Neural progenitor cell (in vitro differentiated cells): ENCODE results near the gene HM13.

Source experiments
- EZH2 ChIP-seq: fragments of 200-600 bp; sonication (generic); IDR thresholded peaks from 2 replicates; pipeline ENCODE4 v1.6.1; 2017; ENCODE audit warnings: antibody characterized with exemption, mild to moderate bottlenecking, moderate library complexity
- EZH2phosphoT487 ChIP-seq: fragments of 200-600 bp; sonication (generic); IDR thresholded peaks from 2 replicates; pipeline ENCODE4 v1.6.1; 2017; ENCODE audit warnings: antibody characterized with exemption
- TF ChIP-seq, protein P1 (sequence below): fragments of 200-600 bp; sonication (generic); IDR thresholded peaks from 2 replicates; pipeline ENCODE4 v1.5.1; 2017; ENCODE audit warnings: antibody characterized with exemption, mild to moderate bottlenecking

DNA sequence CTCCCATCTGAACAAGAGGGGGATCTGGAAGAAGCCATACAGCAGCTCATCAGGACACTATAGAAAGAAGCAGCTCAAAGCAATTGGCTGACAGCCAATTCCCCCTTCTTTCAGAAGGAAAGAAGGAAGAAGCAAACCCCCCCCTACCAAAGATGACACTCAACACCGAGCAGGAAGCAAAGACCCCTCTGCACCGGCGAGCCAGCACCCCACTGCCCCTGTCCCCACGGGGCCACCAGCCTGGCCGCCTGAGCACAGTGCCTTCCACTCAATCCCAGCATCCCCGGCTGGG, 38.0 kb upstream of the HM13 start:
- TF ChIP-seq, protein P1, sequence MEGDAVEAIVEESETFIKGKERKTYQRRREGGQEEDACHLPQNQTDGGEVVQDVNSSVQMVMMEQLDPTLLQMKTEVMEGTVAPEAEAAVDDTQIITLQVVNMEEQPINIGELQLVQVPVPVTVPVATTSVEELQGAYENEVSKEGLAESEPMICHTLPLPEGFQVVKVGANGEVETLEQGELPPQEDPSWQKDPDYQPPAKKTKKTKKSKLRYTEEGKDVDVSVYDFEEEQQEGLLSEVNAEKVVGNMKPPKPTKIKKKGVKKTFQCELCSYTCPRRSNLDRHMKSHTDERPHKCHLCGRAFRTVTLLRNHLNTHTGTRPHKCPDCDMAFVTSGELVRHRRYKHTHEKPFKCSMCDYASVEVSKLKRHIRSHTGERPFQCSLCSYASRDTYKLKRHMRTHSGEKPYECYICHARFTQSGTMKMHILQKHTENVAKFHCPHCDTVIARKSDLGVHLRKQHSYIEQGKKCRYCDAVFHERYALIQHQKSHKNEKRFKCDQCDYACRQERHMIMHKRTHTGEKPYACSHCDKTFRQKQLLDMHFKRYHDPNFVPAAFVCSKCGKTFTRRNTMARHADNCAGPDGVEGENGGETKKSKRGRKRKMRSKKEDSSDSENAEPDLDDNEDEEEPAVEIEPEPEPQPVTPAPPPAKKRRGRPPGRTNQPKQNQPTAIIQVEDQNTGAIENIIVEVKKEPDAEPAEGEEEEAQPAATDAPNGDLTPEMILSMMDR: no peak
- TF ChIP-seq EZH2 (no peak), EZH2phosphoT487 (no peak)
